Coronary artery (tissue), 2 donors: Measurements from ENCODE around the gene ARTN.

ENCODE experiments used
- DNase-seq: peaks from one replicate; pipeline ENCODE4 v3.0.0-alpha.2; 2017; ENCODE audit warnings: low spot score
- H3K27ac ChIP-seq, 2 donors: fragments of 200-600 bp; sonication (generic); one replicate each; pipeline ENCODE4 v1.5.1; 2016 to 2019
- H3K4me3 ChIP-seq: fragments of 200-600 bp; sonication (generic); 2 replicates; pipeline ENCODE4 v1.5.1; 2016; ENCODE audit warnings: mild to moderate bottlenecking, moderate library complexity
- CTCF ChIP-seq: fragments of 200-600 bp; sonication (generic); IDR thresholded peaks from one replicate; pipeline ENCODE4 v1.5.1; 2019; ENCODE audit warnings: antibody characterized with exemption

The ARTN gene

GRCh38 chr1:43938892-43939587, 5.4 kb downstream of the ARTN start:
- no peak for TF ChIP-seq CTCF
- DNase-seq: no peak

DNA sequence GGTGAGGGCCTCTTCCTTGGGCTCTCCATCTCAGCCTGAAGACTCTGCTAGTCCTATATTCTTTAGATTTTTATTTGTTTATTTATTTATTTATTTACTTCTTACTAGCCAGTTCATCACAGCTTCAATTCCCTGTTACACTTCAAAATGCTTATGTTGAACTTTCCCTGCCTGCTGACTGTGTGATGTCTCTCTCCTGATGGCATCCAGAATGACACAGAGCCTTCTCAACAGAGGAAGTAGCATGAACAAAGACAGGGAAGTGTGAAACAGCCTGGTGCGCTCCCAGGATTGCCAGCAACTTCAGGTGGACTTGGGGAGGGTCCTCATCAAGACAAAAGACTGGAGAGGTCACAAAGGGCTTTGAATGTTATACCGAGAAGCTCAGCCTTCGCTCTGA, 8.8 kb downstream of the ARTN start:
- no peak for TF ChIP-seq CTCF
- H3K27ac ChIP-seq: no peak overlapping the region
- no peak for DNase-seq

More at GRCh38 chr1:43938892-43939587, 5.4 kb downstream of the ARTN start:
- Histone ChIP-seq H3K27ac (no peak overlapping the region), H3K4me3 (no peak overlapping the region)

DNA sequence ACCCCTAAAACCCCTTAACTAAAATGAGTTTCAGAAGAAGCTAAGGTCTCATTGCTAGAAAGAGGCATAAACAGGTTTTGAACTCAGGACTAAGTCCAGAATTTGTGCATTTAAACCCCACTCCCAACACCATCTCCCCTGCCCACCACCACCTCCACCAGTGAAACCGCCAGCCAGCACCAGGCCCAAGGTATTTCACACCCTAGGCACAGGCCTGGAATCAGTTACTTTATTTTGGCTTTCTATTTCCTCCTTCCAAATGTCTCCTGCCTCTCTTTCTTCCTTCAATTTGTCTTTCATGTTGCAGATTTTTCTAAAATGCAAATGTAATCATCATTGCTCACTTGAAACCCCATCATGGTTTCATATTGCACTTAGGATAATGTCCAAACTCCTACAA, 11.3 kb downstream of the ARTN start:
- DNase-seq: no peak
- TF ChIP-seq CTCF: no peak
- Histone ChIP-seq H3K4me3 (no peak overlapping the region), H3K27ac (no peak overlapping the region)

More for the DNA sequence above, 8.8 kb downstream of the ARTN start:
- no peak overlapping the region for H3K4me3 ChIP-seq

DNA sequence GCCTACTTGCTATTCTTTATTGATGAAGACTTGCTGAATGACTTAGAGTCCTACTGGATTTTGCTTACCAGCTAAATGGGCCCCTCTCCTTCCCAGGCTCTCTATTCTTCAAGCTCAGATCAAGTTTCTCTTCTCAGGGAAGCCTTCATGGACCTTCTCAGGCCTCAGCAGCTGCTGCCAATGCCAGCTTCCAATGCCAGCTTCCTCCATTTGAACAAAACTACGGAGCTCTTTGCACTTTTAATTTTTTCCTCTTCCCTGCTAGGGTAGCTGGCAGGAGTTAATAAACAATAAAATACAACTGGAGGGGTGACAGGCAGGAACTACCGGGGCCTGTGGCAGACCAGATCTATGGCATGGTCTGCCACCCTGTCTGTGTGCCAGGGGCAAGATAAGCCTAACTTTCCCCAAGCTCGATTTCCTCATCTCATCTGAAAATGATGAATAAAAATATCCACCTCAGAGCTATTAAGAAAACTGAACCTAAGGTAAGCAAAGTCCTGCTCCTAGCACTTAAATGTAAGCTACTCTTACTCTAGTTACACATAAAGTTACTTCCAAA, 12.2 kb downstream of the ARTN start:
- DNase-seq: no peak
- peak overlapping the region; percentile 92 to 98 for H3K27ac ChIP-seq
- no peak for TF ChIP-seq CTCF
- peak overlapping the region; percentile 98 for H3K4me3 ChIP-seq

DNA sequence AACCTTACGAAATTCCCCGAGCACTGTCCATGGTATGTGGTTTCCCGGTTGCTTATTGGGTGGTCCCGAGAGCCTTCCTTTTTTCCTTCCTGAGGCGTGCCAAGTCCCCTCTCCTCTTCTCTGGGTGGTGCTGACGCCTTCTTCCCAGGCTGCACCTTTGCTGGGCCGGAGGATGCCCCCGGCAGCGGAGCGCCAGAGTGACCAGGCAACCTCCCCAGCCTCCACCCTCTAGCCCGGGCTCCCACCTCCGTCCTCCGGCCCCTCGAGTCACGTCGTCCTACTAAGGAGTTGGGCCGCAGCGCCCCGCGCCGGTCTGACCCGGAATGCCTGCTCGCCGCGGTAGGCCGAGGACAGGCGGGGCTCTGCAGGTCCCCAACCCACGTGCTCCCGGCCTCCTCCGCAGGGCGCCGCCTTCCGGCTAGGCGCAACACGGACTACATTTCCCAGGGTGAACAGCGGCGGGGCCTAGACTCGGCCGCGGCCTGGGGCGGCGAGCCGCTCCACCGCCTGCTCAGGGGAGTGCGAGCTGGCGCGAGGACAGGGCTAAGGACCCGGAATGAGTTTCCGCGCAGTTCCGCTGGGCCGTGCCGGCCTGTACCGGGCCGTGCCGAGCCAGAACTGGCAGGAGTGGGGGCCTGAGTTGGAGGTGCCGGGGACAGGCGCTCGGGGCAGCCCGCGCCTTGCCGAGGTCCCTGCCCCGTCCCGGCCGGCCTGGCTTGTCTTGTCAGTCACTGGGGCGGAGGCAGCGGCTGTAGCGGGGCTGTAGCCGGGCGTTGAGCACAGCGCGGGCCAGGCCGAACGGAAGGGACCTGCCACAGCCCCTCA, 12.8 kb downstream of the ARTN start, which contains the start of gene IPO13:
Gene IPO13, plus strand, starts transcription at position 715 of the 825 bp plus-strand sequence. CDS start 651 bp downstream, outside the sequence.
- peak; percentile 97 for DNase-seq
- H3K27ac ChIP-seq: peak within 1 kb of the TSS; percentile 92 to 98
- peak; percentile 41 for TF ChIP-seq CTCF

GRCh38 chr1:43947061-43947873, 13.7 kb downstream of the ARTN start:
- H3K4me3 ChIP-seq: peak overlapping the region; percentile 98
- TF ChIP-seq CTCF: no peak
- DNase-seq: no peak
- peak overlapping the region; percentile 92 to 98 for H3K27ac ChIP-seq

More for the DNA sequence above, 12.8 kb downstream of the ARTN start, which contains the start of gene IPO13:
- H3K4me3 ChIP-seq: peak within 1 kb of the TSS; percentile 98
